Left lobe of liver (tissue), 2 donors: ENCODE measurements around the gene SLC49A3. TPM values are rescaled to one million over a fixed set of nuclear protein-coding genes. Genes with fewer than 3 reads are reported as not detected.
"Not testable (repeated sequence)": the region's sequence is repeated elsewhere in the genome, so short reads cannot be mapped to it uniquely, and the experiment has no call there.

ENCODE experiments used
- ATAC-seq: fragments of 200-7000 bp; cut with Tn5 transposase; one replicate; pipeline ENCODE4 v1.9.1; 2020; ENCODE audit warnings: mild to moderate bottlenecking, moderate library complexity
- DNase-seq: peaks from one replicate; pipeline ENCODE4 v3.0.0-alpha.2; 2020; ENCODE audit warnings: low spot score
- total RNA-seq: library from RNA; stranded (reverse); gene quantifications from one replicate; pipeline ENCODE4 v1.2.1, GENCODE V29; 2021
- donor health status: DM: no; HTN: no; CAD: no; lungs with moderate emphysema.
- donor health status: DM: no; HTN: yes; CAD: no.

Gene SLC49A3
- 7.6 TPM for total RNA-seq

- peak; percentile 13 for ATAC-seq
- no peak for DNase-seq
Measured at GRCh38 chr4:688854-689681, at the start of gene SLC49A3. Gene SLC49A3, minus strand, starts transcription at chr4:689151. Its CDS starts 24 bp downstream, at chr4:689127.

GRCh38 chr4:736561-736960, 47.6 kb upstream of the SLC49A3 start:
- DNase-seq, ATAC-seq: not testable (repeated sequence)

- DNase-seq (no peak), ATAC-seq (no peak)
Measured at GRCh38 chr4:735583-735982, 46.6 kb upstream of the SLC49A3 start.

GRCh38 chr4:734951-735350, 46.0 kb upstream of the SLC49A3 start:
- no peak for DNase-seq
- no peak for ATAC-seq

GRCh38 chr4:734075-734474, 45.1 kb upstream of the SLC49A3 start:
- DNase-seq = no peak
- ATAC-seq = no peak

- ATAC-seq (no peak), DNase-seq (no peak)
Measured at GRCh38 chr4:733631-733980, 44.7 kb upstream of the SLC49A3 start.

- ATAC-seq = no peak
Measured at GRCh38 chr4:732911-733630, 44.1 kb upstream of the SLC49A3 start.

GRCh38 chr4:732486-732885, 43.5 kb upstream of the SLC49A3 start:
- ATAC-seq (no peak), DNase-seq (no peak)

More at GRCh38 chr4:732911-733630, 44.1 kb upstream of the SLC49A3 start:
- DNase-seq = no peak

- DNase-seq, ATAC-seq: not testable (repeated sequence)
Measured at GRCh38 chr4:731954-732353, 43.0 kb upstream of the SLC49A3 start.

- not testable (repeated sequence) for DNase-seq, ATAC-seq
Measured at GRCh38 chr4:730946-731904, 42.3 kb upstream of the SLC49A3 start.

- no peak for ATAC-seq
- no peak for DNase-seq
Measured at GRCh38 chr4:730511-730910, 41.6 kb upstream of the SLC49A3 start.

- DNase-seq = no peak
Measured at GRCh38 chr4:729336-730315, 40.7 kb upstream of the SLC49A3 start.

GRCh38 chr4:727576-727975, 38.6 kb upstream of the SLC49A3 start:
- DNase-seq (no peak), ATAC-seq (no peak)

More at GRCh38 chr4:729336-730315, 40.7 kb upstream of the SLC49A3 start:
- no peak for ATAC-seq

- no peak for ATAC-seq
- no peak for DNase-seq
Measured at GRCh38 chr4:726838-727237, 37.9 kb upstream of the SLC49A3 start.

- ATAC-seq (no peak), DNase-seq (no peak)
Measured at GRCh38 chr4:726235-726787, 37.4 kb upstream of the SLC49A3 start.

GRCh38 chr4:725391-726234, 36.7 kb upstream of the SLC49A3 start:
- ATAC-seq (no peak), DNase-seq (no peak)

GRCh38 chr4:723751-724530, 35.0 kb upstream of the SLC49A3 start:
- ATAC-seq (no peak), DNase-seq (no peak)
